Mesodermal cell (in vitro differentiated cells): ENCODE measurements around the gene RCAN2.

Experiments used
- H3K27ac ChIP-seq: 2 replicates; pipeline ENCODE4 v1.7.0; 2013; ENCODE audit warnings: mild to moderate bottlenecking, low read depth, low read length, moderate library complexity; ENCODE audit not compliant: severe bottlenecking
- H3K36me3 ChIP-seq: 2 replicates; pipeline ENCODE4 v1.7.1; 2013; ENCODE audit warnings: mild to moderate bottlenecking, low read length, moderate library complexity; ENCODE audit not compliant: control insufficient read depth, insufficient read depth
- H3K4me1 ChIP-seq: one replicate; pipeline ENCODE4 v1.7.1; 2013; ENCODE audit warnings: mild to moderate bottlenecking, low read length; ENCODE audit not compliant: insufficient read depth, control insufficient read depth, poor library complexity, severe bottlenecking
- H3K4me3 ChIP-seq: 2 replicates; pipeline ENCODE4 v1.7.0; 2013; ENCODE audit warnings: low read length, control low read depth, mild to moderate bottlenecking; ENCODE audit not compliant: insufficient read depth, poor library complexity, severe bottlenecking; ENCODE audit errors: extremely low read depth
- H3K9me3 ChIP-seq: 2 replicates; pipeline ENCODE4 v1.7.1; 2013; ENCODE audit warnings: mild to moderate bottlenecking, low read length, moderate library complexity; ENCODE audit not compliant: control insufficient read depth
- WGBS, 2 experiments: methylation state at CpG; one replicate each; pipeline ENCODE4 v1.1.5; 2013; ENCODE audit warnings: missing lambda C conversion rate in 2 of 2; ENCODE audit not compliant: insufficient coverage in 2 of 2; 5-methylcytosine and 5-hydroxymethylcytosine counted together

The RCAN2 gene

GRCh38 chr6:46510651-46511050 lies 19.4 kb upstream of the RCAN2 start:
- no peaks in the 10 kb centered on the region for H3K9me3 ChIP-seq
- H3K27ac ChIP-seq = no peak overlapping the region
- no peaks in the 10 kb centered on the region for H3K4me1 ChIP-seq
- H3K4me3 ChIP-seq = no peak overlapping the region
- no peaks in the 10 kb centered on the region for H3K36me3 ChIP-seq

GRCh38 chr6:46509981-46510510 lies 18.8 kb upstream of the RCAN2 start:
- Histone ChIP-seq H3K36me3 (no peaks in the 10 kb centered on the region), H3K9me3 (no peaks in the 10 kb centered on the region)

GRCh38 chr6:46509063-46509462 lies 17.8 kb upstream of the RCAN2 start:
- Histone ChIP-seq H3K4me1 (no peaks in the 10 kb centered on the region), H3K4me3 (no peak overlapping the region)
- 92% methylated on average over 3 of the region's 4 CpGs; no CpG with 5 or more reads in 1 of the 2 experiments for WGBS, 2 experiments

More at GRCh38 chr6:46509981-46510510, 18.8 kb upstream of the RCAN2 start:
- Histone ChIP-seq H3K27ac (no peak overlapping the region), H3K4me3 (no peak overlapping the region), H3K4me1 (no peaks in the 10 kb centered on the region)
- 60% methylated on average over 1 of the region's 4 CpGs; no CpG with 5 or more reads in 1 of the 2 experiments for whole genome bisulfite sequencing, 2 experiments

DNA sequence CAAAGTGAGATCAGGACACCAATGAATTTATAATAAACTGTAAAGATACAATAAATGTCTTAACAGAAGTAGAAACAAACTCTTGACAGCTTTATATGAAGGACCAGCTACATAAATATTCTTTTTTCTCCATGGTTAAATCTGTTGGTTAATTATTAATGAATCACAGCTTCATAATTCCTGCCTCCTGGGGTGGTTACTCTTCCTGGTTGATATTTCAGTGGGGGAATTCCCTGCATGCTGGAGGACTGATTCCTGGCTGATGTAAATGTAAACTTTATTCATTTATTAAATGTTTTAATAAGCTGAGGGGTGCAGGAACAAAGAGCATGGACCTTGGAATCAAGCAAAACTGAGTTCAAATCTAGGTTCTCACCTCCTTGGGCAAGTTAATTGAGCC lies 16.2 kb upstream of the RCAN2 start:
- H3K36me3 ChIP-seq = no peaks in the 10 kb centered on the region
- no peak overlapping the region for H3K4me3 ChIP-seq
- H3K27ac ChIP-seq = no peak overlapping the region
- no peaks in the 10 kb centered on the region for H3K9me3 ChIP-seq
- H3K4me1 ChIP-seq = no peaks in the 10 kb centered on the region

More at GRCh38 chr6:46509063-46509462, 17.8 kb upstream of the RCAN2 start:
- Histone ChIP-seq H3K9me3 (no peaks in the 10 kb centered on the region), H3K27ac (no peak overlapping the region), H3K36me3 (no peaks in the 10 kb centered on the region)

GRCh38 chr6:46505693-46506512 lies 14.7 kb upstream of the RCAN2 start:
- Histone ChIP-seq H3K4me1 (no peaks in the 10 kb centered on the region), H3K4me3 (no peak overlapping the region), H3K36me3 (no peaks in the 10 kb centered on the region), H3K9me3 (no peaks in the 10 kb centered on the region), H3K27ac (no peak overlapping the region)
- 93% methylated on average over 3 of the region's 7 CpGs; no CpG with 5 or more reads in 1 of the 2 experiments for WGBS, 2 experiments

DNA sequence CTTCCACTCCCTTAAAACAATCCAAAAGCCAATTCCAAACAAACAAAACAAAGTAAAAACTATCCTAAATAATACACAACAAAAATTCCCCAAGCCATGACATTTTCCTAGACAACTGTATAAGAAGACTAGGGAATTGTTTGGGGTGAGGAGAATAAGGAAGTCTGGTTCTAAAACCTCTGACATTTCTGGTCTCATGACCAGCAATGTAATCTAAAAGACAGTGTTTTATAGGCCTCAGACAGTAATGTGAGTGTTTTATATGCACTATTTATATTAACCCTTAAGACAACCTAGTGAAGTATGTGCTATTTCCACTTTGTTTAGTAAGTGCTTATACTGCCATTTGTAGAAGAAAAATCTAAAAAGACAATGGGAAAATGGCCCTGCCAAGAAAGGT lies 13.0 kb upstream of the RCAN2 start:
- no peaks in the 10 kb centered on the region for H3K9me3 ChIP-seq
- H3K4me3 ChIP-seq = no peak overlapping the region
- no peak overlapping the region for H3K27ac ChIP-seq
- H3K4me1 ChIP-seq = no peaks in the 10 kb centered on the region
- H3K36me3 ChIP-seq = no peaks in the 10 kb centered on the region

GRCh38 chr6:46502486-46503119 lies 11.4 kb upstream of the RCAN2 start:
- no peaks in the 10 kb centered on the region for H3K9me3 ChIP-seq
- no peak overlapping the region for H3K4me3 ChIP-seq
- 83% methylated on average over 1 of the region's 2 CpGs; no CpG with 5 or more reads in 1 of the 2 experiments for WGBS, 2 experiments

GRCh38 chr6:46501136-46502089 lies 10.2 kb upstream of the RCAN2 start:
- Histone ChIP-seq H3K9me3 (no peaks in the 10 kb centered on the region), H3K36me3 (no peaks in the 10 kb centered on the region), H3K27ac (no peak overlapping the region), H3K4me1 (no peaks in the 10 kb centered on the region), H3K4me3 (no peak overlapping the region)
- WGBS, 2 experiments = 84 to 96% methylated on average over 5 to 6 of the region's 8 CpGs

More at GRCh38 chr6:46502486-46503119, 11.4 kb upstream of the RCAN2 start:
- Histone ChIP-seq H3K36me3 (no peaks in the 10 kb centered on the region), H3K27ac (no peak overlapping the region), H3K4me1 (no peaks in the 10 kb centered on the region)

- H3K27ac ChIP-seq = no peak overlapping the region
- no peaks in the 10 kb centered on the region for H3K36me3 ChIP-seq
- no peaks in the 10 kb centered on the region for H3K4me1 ChIP-seq
Observed at GRCh38 chr6:46500382-46500781, 9.1 kb upstream of the RCAN2 start.

DNA sequence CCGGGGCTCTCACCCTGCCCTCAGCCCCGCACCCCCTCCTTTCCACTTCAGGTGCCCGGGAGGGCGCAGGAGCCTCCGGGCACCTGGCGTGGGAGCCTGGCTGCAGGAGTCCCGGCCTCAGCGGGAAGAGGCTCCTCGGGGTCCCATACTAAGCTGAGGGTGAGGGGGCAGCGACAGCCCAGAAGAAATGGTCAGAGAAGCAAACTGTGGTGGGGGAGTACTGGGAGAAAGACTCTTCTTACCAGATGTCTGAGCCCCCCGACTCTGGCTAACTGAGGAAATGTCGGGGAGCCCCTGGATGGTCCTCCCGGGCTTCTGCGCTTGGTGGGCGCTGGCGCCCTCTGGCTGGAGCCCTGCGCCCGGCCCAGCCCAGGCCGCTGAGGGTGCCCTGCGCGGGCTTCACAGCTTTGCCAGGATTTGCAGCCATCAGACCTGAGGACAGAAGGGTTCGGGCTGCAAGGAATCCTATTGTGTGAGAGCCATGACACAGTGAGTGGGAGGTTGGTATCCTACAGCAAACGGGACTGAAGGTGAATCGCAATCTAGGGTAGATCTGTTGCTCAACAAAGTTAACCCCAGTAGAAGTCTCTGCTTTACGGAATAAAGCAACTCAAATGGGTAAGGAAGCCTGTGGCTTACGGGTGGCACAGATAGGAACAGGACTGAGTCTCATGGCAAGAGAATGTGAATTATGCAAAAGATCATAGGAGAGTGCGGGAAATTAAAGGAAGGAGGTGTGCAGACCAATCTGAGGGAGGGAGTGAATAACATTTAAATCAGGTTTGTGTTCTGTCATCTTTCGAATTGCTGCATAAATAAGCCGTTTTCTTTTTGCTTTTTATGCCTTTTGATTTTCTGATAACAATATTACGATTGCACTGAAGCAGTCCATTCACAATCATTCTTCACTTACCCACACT lies 639 bp upstream of the RCAN2 start:
- Histone ChIP-seq H3K4me1 (no peaks in the 10 kb centered on the region), H3K4me3 (peak overlapping the region; percentile 58), H3K9me3 (no peaks in the 10 kb centered on the region), H3K27ac (no peak overlapping the region), H3K36me3 (no peaks in the 10 kb centered on the region)
- 14 to 17% methylated on average over 21 to 25 of the region's 30 CpGs for WGBS, 2 experiments

More at GRCh38 chr6:46500382-46500781, 9.1 kb upstream of the RCAN2 start:
- no peaks in the 10 kb centered on the region for H3K9me3 ChIP-seq
- H3K4me3 ChIP-seq = no peak overlapping the region
